Testis (tissue), 2 donors: ENCODE results near the gene OLR1.

Experiments
- CTCF ChIP-seq, 3 experiments: fragments of 450-650 bp in 2 of 3; fragments of 200-600 bp in 1 of 3; sonication (generic) in 1 of 3; IDR thresholded peaks; one replicate each; pipeline ENCODE4 v1.5.1; 2016 to 2019; ENCODE audit warnings: antibody characterized with exemption in 3 of 3, mild to moderate bottlenecking in 2 of 3, moderate library complexity in 1 of 3
- POLR2A ChIP-seq: fragments of 450-650 bp; IDR thresholded peaks from one replicate; pipeline ENCODE4 v1.6.1; 2017; ENCODE audit warnings: antibody characterized with exemption, mild to moderate bottlenecking, moderate library complexity

DNA sequence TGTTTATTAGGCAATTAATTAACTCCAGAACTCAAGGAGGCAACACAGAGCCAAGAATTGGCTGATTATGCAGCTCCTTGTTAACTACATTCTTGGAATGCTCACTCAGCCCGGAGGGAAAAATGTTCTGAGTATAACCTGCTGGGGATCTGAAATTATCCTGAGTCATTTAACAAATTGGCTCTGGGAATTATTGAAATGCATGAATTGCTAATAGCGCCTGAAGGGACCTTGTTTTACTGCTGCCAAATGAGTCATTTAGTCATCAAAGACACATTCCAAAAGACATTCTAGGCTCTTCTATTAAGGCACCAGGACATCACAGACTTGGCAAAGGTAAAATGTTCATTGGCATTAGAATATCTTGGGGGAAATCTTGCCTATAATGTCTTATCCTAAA is 19.9 kb upstream of the OLR1 start:
- TF ChIP-seq CTCF (IDR thresholded peaks at IDR 0.05) (no peak), POLR2A (no peak)
